HEK293 (cell line): ENCODE results near the gene TXNIP.

Source experiments
- GLIS2 ChIP-seq: fragments of 450-650 bp; formaldehyde crosslinking; IDR thresholded peaks from 2 replicates; pipeline ENCODE4 v1.5.1; 2016; ENCODE audit warnings: missing biosample characterization, missing genetic modification characterization
- PRDM1 ChIP-seq: fragments of 450-650 bp; formaldehyde crosslinking; IDR thresholded peaks from 2 replicates; pipeline ENCODE4; 2016; ENCODE audit warnings: missing biosample characterization, missing genetic modification characterization
- TRIM28 ChIP-seq: IDR thresholded peaks from 2 replicates; pipeline ENCODE4 v1.6.1; 2011; ENCODE audit warnings: low read length, control low read depth, borderline replicate concordance
- ZIC2 ChIP-seq: fragments of 450-650 bp; formaldehyde crosslinking; IDR thresholded peaks from 2 replicates; pipeline ENCODE4 v1.5.1; 2016; ENCODE audit warnings: missing biosample characterization, missing genetic modification characterization
- ZNF121 ChIP-seq: fragments of 450-650 bp; formaldehyde crosslinking; IDR thresholded peaks from 2 replicates; pipeline ENCODE4 v1.5.1; 2016; ENCODE audit warnings: missing biosample characterization, missing genetic modification characterization
- ZNF140 ChIP-seq: fragments of 450-650 bp; formaldehyde crosslinking; IDR thresholded peaks from 2 replicates; pipeline ENCODE4 v1.5.1; 2016; ENCODE audit warnings: missing biosample characterization, missing genetic modification characterization
- ZNF221 ChIP-seq: fragments of 450-650 bp; formaldehyde crosslinking; IDR thresholded peaks from 2 replicates; pipeline ENCODE4 v1.5.1; 2017; ENCODE audit warnings: missing biosample characterization, missing genetic modification characterization, borderline replicate concordance
- ZNF366 ChIP-seq: fragments of 450-650 bp; formaldehyde crosslinking; conservative IDR thresholded peaks from 2 replicates; pipeline ENCODE4 v1.5.1; 2016; ENCODE audit warnings: missing biosample characterization, missing genetic modification characterization
- ZNF449 ChIP-seq: fragments of 450-650 bp; formaldehyde crosslinking; IDR thresholded peaks from 2 replicates; pipeline ENCODE4 v1.5.1; 2017; ENCODE audit warnings: missing biosample characterization, mild to moderate bottlenecking, missing genetic modification characterization, moderate library complexity
- ZNF626 ChIP-seq: fragments of 450-650 bp; sonication (Bioruptor Pico); formaldehyde crosslinking; IDR thresholded peaks from 2 replicates; pipeline ENCODE4 v1.5.1; 2018; ENCODE audit warnings: missing biosample characterization, missing genetic modification characterization, inconsistent platforms
- ZNF629 ChIP-seq: fragments of 450-650 bp; formaldehyde crosslinking; IDR thresholded peaks from 2 replicates; pipeline ENCODE4 v1.5.1; 2017; ENCODE audit warnings: missing biosample characterization, missing genetic modification characterization
- ZNF707 ChIP-seq: fragments of 450-650 bp; formaldehyde crosslinking; IDR thresholded peaks from 2 replicates; pipeline ENCODE4 v1.5.1; 2016; ENCODE audit warnings: missing biosample characterization, missing genetic modification characterization
- ZSCAN16 ChIP-seq: fragments of 450-650 bp; formaldehyde crosslinking; IDR thresholded peaks from 2 replicates; pipeline ENCODE4 v1.5.1; 2016; ENCODE audit warnings: missing biosample characterization, missing genetic modification characterization
- ZXDB ChIP-seq: fragments of 450-650 bp; formaldehyde crosslinking; IDR thresholded peaks from 2 replicates; pipeline ENCODE4 v1.5.1; 2016; ENCODE audit warnings: missing biosample characterization, missing genetic modification characterization
- TF ChIP-seq, protein P1 (sequence below): fragments of 450-650 bp; formaldehyde crosslinking; IDR thresholded peaks from 2 replicates; pipeline ENCODE4 v1.5.1; 2016; ENCODE audit warnings: missing biosample characterization, missing genetic modification characterization, low read depth
- TF ChIP-seq, protein P2 (sequence below): fragments of 450-650 bp; formaldehyde crosslinking; conservative IDR thresholded peaks from 2 replicates; pipeline ENCODE4 v1.5.1; 2016; ENCODE audit warnings: low read depth, missing biosample characterization, missing genetic modification characterization
- TF ChIP-seq, protein P3 (sequence below): fragments of 450-650 bp; formaldehyde crosslinking; IDR thresholded peaks from 2 replicates; pipeline ENCODE4 v1.5.1; 2016; ENCODE audit warnings: missing biosample characterization, missing genetic modification characterization
- TF ChIP-seq, protein P4 (sequence below): fragments of 450-650 bp; formaldehyde crosslinking; IDR thresholded peaks from 2 replicates; pipeline ENCODE4 v1.5.1; 2016; ENCODE audit warnings: missing biosample characterization, missing genetic modification characterization

Gene TXNIP

GRCh38 chr1:145964328-145965118 lies 31.9 kb downstream of the TXNIP start, which contains the start of the genes ANKRD34A and POLR3GL (continued):
- TF ChIP-seq ZXDB (tag by site-specific recombination) (peak; percentile 22; the same call in 1 of the 2 replicates), GLIS2 (0 out of 2 replicates have a peak, but pooled peaks have one; percentile 29), ZNF140 (tag by site-specific recombination) (no peak), ZNF626 (no peak), ZNF121 (no peak), ZNF366 (tag by site-specific recombination) (peak; percentile 98), ZNF449 (tag by site-specific recombination) (peak; percentile 99), PRDM1 (no peak), ZIC2 (tag by site-specific recombination) (no peak), ZNF707 (no peak), ZNF629 (peak; percentile 13; the same call in 1 of the 2 replicates), TRIM28 (peak; percentile 79; the same call in 1 of the 2 replicates), ZSCAN16 (tag by site-specific recombination) (no peak), ZNF221 (tag by site-specific recombination) (no peak)
- TF ChIP-seq, protein P1, sequence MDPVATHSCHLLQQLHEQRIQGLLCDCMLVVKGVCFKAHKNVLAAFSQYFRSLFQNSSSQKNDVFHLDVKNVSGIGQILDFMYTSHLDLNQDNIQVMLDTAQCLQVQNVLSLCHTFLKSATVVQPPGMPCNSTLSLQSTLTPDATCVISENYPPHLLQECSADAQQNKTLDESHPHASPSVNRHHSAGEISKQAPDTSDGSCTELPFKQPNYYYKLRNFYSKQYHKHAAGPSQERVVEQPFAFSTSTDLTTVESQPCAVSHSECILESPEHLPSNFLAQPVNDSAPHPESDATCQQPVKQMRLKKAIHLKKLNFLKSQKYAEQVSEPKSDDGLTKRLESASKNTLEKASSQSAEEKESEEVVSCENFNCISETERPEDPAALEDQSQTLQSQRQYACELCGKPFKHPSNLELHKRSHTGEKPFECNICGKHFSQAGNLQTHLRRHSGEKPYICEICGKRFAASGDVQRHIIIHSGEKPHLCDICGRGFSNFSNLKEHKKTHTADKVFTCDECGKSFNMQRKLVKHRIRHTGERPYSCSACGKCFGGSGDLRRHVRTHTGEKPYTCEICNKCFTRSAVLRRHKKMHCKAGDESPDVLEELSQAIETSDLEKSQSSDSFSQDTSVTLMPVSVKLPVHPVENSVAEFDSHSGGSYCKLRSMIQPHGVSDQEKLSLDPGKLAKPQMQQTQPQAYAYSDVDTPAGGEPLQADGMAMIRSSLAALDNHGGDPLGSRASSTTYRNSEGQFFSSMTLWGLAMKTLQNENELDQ (tag by site-specific recombination), result no peak
- TF ChIP-seq, protein P2, sequence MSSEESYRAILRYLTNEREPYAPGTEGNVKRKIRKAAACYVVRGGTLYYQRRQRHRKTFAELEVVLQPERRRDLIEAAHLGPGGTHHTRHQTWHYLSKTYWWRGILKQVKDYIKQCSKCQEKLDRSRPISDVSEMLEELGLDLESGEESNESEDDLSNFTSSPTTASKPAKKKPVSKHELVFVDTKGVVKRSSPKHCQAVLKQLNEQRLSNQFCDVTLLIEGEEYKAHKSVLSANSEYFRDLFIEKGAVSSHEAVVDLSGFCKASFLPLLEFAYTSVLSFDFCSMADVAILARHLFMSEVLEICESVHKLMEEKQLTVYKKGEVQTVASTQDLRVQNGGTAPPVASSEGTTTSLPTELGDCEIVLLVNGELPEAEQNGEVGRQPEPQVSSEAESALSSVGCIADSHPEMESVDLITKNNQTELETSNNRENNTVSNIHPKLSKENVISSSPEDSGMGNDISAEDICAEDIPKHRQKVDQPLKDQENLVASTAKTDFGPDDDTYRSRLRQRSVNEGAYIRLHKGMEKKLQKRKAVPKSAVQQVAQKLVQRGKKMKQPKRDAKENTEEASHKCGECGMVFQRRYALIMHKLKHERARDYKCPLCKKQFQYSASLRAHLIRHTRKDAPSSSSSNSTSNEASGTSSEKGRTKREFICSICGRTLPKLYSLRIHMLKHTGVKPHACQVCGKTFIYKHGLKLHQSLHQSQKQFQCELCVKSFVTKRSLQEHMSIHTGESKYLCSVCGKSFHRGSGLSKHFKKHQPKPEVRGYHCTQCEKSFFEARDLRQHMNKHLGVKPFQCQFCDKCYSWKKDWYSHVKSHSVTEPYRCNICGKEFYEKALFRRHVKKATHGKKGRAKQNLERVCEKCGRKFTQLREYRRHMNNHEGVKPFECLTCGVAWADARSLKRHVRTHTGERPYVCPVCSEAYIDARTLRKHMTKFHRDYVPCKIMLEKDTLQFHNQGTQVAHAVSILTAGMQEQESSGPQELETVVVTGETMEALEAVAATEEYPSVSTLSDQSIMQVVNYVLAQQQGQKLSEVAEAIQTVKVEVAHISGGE (tag by site-specific recombination), result peak; percentile 80
- TF ChIP-seq, protein P3, sequence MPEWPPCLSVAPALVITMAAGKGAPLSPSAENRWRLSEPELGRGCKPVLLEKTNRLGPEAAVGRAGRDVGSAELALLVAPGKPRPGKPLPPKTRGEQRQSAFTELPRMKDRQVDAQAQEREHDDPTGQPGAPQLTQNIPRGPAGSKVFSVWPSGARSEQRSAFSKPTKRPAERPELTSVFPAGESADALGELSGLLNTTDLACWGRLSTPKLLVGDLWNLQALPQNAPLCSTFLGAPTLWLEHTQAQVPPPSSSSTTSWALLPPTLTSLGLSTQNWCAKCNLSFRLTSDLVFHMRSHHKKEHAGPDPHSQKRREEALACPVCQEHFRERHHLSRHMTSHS (tag by site-specific recombination), result no peak
- TF ChIP-seq, protein P4, sequence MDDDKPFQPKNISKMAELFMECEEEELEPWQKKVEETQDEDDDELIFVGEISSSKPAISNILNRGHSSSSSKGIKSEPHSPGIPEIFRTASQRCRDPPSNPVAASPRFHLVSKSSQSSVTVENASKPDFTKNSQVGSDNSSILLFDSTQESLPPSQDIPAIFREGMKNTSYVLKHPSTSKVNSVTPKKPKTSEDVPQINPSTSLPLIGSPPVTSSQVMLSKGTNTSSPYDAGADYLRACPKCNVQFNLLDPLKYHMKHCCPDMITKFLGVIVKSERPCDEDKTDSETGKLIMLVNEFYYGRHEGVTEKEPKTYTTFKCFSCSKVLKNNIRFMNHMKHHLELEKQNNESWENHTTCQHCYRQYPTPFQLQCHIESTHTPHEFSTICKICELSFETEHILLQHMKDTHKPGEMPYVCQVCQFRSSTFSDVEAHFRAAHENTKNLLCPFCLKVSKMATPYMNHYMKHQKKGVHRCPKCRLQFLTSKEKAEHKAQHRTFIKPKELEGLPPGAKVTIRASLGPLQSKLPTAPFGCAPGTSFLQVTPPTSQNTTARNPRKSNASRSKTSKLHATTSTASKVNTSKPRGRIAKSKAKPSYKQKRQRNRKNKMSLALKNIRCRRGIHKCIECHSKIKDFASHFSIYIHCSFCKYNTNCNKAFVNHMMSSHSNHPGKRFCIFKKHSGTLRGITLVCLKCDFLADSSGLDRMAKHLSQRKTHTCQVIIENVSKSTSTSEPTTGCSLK, result no peak
